Anterior cingulate cortex (tissue), 58 donors: ENCODE data around the gene PAPPA.

Experiments used
- DNase-seq, 58 donors: peaks; one replicate each; lab custom pipeline; 2025; lab: John Stamatoyannopoulos, UW

PAPPA gene

GRCh38 chr9:116377179-116377798 is 223.7 kb downstream of the PAPPA start:
- DNase-seq = no peak

DNA sequence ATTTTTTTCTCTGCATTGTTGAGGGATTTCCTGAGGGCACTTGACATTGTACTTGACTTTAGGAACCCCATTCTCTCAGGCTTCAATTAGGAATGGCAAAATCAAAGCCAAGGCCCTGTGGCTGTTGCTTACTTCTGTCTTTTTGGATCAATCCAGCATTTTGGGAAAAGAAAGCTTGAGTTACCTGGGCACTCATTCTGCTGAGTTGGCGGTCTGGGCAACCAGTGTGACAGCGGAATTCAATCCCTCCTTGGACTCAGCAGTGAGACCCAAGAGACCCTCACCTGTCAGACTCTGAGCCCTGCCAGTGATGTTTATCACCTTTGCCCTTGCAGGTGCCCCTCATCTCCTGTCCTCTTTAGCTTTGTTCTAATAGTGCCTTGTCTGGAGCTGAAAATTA is 225.3 kb downstream of the PAPPA start:
- no peak for DNase-seq

DNA sequence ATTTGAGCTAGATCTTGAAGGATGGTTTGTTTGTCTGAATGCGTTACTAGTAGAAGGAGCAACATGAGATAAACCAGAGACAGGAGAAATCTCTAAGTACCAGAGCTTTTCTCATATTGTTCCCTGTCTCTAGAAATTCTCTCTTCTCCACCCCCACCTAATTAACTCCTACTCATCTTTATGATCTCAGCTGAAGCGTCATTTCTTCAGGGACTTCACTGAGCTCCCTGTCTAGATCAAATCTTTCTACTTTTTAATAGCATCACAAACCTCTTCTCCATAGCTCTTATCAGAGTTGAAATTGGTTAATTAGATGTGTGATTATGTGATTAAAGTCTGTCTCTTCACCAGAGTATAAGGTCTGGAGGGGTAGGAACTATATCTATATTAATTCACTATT is 226.2 kb downstream of the PAPPA start:
- DNase-seq = no peak

DNA sequence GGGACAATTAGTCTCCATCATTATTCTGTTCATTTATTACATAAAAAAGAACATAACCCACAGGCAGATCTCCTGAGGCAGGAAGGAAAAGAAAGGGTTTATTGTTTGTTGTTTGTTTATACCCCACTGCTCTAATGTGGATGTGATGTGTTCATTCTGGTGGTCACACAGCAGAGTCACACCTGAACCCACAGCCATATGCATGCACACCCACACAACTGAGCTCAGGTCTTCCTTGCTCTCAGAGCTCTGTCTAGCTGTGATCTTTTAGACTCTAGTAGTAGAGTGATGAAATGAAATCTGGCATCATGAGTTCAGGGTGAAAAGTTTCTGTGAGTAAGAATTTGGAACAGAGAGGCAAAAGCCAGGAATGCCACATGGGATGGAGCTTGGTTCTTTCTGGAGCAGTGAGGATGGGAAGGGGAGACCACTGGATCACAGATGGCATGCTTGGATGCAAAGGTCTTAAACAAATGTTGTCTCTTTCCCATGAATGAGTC is 227.0 kb downstream of the PAPPA start:
- DNase-seq = no peak

DNA sequence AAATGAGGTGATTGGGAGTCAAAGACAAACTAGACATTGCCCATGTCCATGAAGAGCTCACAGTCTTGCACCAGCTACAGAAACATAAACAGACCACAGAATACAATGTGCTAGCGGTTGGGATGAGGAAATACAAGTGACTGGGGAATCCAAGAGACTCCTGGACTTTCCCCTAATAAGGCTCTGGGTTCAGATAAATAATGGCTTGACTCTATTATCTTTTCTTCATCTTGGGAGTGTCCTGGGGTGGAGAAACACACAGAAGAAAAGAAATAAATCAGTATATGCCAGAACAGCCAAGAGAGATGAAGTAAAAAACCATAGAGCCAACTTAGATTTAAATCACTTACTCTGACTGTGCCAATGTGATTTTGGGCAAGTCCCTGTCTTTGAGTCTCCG is 227.8 kb downstream of the PAPPA start:
- no peak for DNase-seq

GRCh38 chr9:116382053-116382452 is 228.5 kb downstream of the PAPPA start:
- DNase-seq = no peak

DNA sequence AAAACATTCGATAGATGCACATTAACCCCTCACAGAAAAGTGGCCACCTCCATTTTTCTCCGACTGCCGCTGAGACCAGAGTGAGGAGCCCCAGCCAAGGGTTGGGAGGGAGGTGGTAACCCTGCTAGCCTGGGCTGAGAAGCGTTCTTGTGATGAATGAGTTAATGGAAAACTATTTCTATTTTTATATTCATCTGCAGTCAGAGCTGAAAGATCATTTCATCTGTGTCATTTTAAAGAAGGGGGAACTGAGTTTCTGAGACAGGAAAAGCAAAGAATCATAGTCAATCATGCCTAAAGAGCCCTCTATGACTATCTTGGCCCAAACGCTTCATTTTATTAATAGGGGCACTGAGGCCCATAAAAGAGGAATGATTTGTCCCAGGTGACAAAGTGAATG is 229.5 kb downstream of the PAPPA start:
- DNase-seq = no peak

GRCh38 chr9:116383936-116384335 is 230.3 kb downstream of the PAPPA start:
- no peak for DNase-seq

GRCh38 chr9:116387934-116388698 is 234.5 kb downstream of the PAPPA start:
- no peak for DNase-seq

- DNase-seq = no peak
Measured at GRCh38 chr9:116389541-116390302, 236.1 kb downstream of the PAPPA start.

- no peak for DNase-seq
Measured at GRCh38 chr9:116390303-116391228, 237.0 kb downstream of the PAPPA start.

GRCh38 chr9:116391306-116391900 is 237.8 kb downstream of the PAPPA start:
- no peak for DNase-seq

GRCh38 chr9:116393198-116393597 is 239.6 kb downstream of the PAPPA start:
- DNase-seq = no peak

GRCh38 chr9:116394070-116394469 is 240.5 kb downstream of the PAPPA start:
- DNase-seq = no peak

- no peak for DNase-seq
Measured at GRCh38 chr9:116394894-116395698, 241.5 kb downstream of the PAPPA start.

DNA sequence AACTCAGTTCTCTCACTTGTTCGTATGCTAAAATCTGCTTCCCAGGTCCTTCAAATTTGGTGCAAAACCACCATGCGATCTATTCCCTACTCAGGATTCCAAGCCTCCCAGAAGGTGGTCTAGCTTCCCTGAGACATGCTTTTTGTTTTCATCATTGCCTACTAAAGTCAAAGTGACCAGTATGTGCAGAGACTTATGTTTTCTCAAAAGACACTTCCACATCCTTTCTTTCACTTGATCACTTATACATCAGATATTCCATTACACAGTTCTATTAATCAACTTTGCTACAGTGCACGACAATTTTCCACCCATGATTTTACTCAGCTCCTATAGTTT is 242.1 kb downstream of the PAPPA start:
- no peak for DNase-seq

DNA sequence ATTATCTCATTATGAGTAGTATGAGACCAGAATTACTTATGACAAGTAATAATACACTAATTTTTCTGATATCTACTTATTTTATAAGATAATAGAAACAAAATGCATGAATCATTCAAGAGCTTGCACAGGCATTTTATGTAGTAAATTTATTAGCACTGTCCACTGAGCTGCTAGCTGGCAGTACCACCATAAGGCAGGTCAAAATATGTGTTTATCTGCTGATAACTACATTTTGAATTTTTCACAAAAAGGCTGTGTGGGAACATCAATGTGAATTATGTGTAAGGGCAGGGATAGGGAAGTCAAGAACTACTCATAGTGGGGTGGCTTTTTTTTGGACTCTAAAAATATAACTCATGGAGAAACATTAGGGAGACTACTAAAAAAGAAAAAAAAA is 249.6 kb downstream of the PAPPA start:
- no peak for DNase-seq

DNA sequence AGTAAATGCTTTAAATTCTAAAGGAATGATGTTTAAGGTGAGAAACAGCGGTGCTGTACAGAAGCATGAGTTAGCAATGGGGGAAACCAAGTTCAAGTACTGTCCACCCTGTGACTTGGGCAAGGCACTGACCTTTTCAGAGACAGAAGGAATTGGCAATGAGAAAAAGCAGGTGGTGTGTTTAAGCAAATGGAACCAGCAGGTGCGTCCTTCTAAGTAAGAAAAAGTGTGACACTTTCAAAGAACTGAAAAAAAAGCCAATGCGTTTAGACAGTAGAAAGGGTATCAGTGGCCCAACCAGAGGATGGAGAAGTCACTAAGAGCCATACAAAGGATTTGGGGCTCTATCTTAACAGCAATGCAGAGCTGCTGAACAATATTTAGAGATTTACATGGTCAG is 250.6 kb downstream of the PAPPA start:
- DNase-seq = no peak

GRCh38 chr9:116405321-116405720 is 251.7 kb downstream of the PAPPA start:
- no peak for DNase-seq
